ENCODE measurements around the gene CCDC27.
"Not testable (repeated sequence)": the region's sequence is repeated elsewhere in the genome, so short reads cannot be mapped to it uniquely, and the experiment has no call there.

- TF ChIP-seq CTCF, POLR2A (IDR thresholded peaks at IDR 0.05): not testable (repeated sequence)
Measured at GRCh38 chr1:3800795-3801194, 48.5 kb downstream of the CCDC27 start.

Data from right lobe of liver (tissue), 4 donors.